ENCODE measurements around the gene CDHR1.
"Not testable (repeated sequence)": the region's sequence is repeated elsewhere in the genome, so short reads cannot be mapped to it uniquely, and the experiment has no call there.

Gene CDHR1

DNA sequence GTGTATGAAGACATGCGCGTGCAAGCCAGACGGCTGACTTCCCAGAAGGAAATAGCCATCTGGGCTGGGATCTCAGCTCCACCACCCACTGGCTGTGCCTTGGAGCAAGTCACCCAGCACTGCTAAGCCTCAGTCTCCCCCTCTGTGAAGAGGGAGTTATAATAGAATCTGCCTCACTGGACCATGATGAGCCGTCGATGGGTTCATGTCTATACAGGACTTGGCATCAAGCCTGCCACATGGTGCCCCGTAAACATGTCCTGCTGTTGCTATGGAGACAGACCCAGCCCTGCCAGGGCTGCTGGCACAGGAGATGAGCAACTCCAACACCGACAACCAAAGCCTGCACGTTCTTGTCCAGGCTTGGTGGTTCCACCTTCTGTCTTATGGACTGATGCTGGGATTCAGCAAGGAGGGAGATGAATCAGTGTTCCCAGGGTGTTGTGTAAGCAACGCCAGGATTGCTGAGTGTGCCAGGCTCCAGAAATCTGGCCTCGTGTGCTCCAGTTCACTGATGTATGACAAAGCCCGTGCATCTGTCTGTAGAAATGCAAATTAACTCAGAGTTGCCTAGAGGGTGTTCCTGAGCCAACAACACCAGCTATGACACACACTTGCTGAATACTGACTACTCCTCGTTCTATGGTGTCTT lies 15.2 kb upstream of the CDHR1 start:
- no peak overlapping the region for H3K4me3 ChIP-seq (replicated peaks in 1 of 2; ENCODE audit: low read depth in 2 of 2, low read length in 2 of 2)
- peak; percentile 21 to 48 for DNase-seq (ENCODE audit: low read depth in 2 of 2)
- TF ChIP-seq, protein P1, sequence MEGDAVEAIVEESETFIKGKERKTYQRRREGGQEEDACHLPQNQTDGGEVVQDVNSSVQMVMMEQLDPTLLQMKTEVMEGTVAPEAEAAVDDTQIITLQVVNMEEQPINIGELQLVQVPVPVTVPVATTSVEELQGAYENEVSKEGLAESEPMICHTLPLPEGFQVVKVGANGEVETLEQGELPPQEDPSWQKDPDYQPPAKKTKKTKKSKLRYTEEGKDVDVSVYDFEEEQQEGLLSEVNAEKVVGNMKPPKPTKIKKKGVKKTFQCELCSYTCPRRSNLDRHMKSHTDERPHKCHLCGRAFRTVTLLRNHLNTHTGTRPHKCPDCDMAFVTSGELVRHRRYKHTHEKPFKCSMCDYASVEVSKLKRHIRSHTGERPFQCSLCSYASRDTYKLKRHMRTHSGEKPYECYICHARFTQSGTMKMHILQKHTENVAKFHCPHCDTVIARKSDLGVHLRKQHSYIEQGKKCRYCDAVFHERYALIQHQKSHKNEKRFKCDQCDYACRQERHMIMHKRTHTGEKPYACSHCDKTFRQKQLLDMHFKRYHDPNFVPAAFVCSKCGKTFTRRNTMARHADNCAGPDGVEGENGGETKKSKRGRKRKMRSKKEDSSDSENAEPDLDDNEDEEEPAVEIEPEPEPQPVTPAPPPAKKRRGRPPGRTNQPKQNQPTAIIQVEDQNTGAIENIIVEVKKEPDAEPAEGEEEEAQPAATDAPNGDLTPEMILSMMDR (IDR thresholded peaks at IDR 0.05; ENCODE audit: low read depth, low read length), result no peak

GRCh38 chr10:84180386-84180785 lies 14.0 kb upstream of the CDHR1 start:
- not testable (repeated sequence) for DNase-seq (ENCODE audit: low read depth in 2 of 2)

GRCh38 chr10:84181631-84182030 lies 12.7 kb upstream of the CDHR1 start:
- H3K4me3 ChIP-seq (replicated peaks in 1 of 2; ENCODE audit: low read depth in 2 of 2, low read length in 2 of 2), result no peak overlapping the region
- no peak for DNase-seq (ENCODE audit: low read depth in 2 of 2)
- TF ChIP-seq, protein P1 (IDR thresholded peaks at IDR 0.05; ENCODE audit: low read depth, low read length), result no peak

More at GRCh38 chr10:84180386-84180785, 14.0 kb upstream of the CDHR1 start:
- H3K4me3 ChIP-seq (replicated peaks in 1 of 2; ENCODE audit: low read depth in 2 of 2, low read length in 2 of 2), result not testable (repeated sequence)

DNA sequence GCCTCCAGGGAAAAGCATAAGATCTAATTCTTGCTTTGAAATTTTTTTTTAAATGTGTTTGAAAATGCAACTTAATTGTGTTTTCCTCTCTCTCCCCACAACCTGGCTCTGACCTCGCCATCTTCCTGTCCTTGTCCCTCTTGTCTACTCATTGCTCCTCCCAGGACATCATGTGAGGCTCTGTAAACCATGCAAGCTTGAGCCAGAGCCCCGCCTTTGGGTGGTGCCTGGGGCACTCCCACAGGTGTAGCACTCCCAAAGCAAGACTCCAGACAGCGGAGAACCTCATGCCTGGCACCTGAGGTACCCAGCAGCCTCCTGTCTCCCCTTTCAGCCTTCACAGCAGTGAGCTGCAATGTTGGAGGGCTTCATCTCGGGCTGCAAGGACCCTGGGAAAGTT lies 9.8 kb upstream of the CDHR1 start:
- no peak overlapping the region for H3K4me3 ChIP-seq (replicated peaks in 1 of 2; ENCODE audit: low read depth in 2 of 2, low read length in 2 of 2)
- TF ChIP-seq, protein P1 (IDR thresholded peaks at IDR 0.05; ENCODE audit: low read depth, low read length), result no peak
- DNase-seq (ENCODE audit: low read depth in 2 of 2), result no peak

GRCh38 chr10:84185526-84186175 lies 8.7 kb upstream of the CDHR1 start:
- TF ChIP-seq, protein P1 (IDR thresholded peaks at IDR 0.05; ENCODE audit: low read depth, low read length), result no peak
- no peak for DNase-seq (ENCODE audit: low read depth in 2 of 2)
- no peak overlapping the region for H3K4me3 ChIP-seq (replicated peaks in 1 of 2; ENCODE audit: low read depth in 2 of 2, low read length in 2 of 2)

DNA sequence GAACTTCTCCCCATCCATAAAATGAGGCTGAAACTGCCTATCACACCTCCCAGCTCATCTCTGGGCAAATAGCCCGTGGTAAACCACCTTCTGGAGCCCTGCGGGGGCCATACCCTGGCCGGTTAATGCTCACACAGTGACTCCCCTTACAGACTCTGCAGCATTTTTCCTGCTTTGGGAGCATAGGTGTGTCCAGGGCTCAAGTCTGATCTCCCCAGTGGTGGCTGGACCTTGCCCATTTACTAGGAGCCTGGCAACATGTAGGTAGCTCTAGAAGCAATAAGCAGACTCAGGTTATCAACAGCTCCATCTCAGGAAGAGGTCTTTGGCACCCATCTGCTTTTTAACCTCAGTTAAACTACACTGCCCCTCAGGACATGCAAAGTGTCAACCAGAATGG lies 5.5 kb upstream of the CDHR1 start:
- DNase-seq (ENCODE audit: low read depth in 2 of 2), result no peak
- TF ChIP-seq, protein P1 (IDR thresholded peaks at IDR 0.05; ENCODE audit: low read depth, low read length), result no peak
- H3K4me3 ChIP-seq (replicated peaks in 1 of 2; ENCODE audit: low read depth in 2 of 2, low read length in 2 of 2), result no peak overlapping the region

DNA sequence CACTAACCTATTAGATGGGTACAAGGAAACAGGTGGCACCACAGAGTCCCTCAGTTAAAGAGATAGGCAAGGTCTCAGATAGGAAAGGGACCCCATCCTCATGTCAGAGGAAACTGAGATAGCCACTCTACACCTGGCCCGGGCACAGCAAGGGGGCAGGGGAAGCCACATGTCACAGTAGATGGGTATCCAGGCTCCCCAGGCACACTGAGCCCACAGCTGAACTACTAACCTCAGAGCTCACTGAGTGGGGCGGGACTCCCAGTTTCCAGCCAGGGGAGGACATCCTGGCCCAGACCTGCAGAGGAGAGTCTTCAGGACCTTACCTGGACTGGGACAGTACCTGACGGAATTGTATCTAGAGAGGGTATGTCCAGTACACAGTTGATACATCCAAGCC lies 3.7 kb upstream of the CDHR1 start:
- TF ChIP-seq, protein P1 (IDR thresholded peaks at IDR 0.05; ENCODE audit: low read depth, low read length), result no peak
- no peak for DNase-seq (ENCODE audit: low read depth in 2 of 2)
- no peak overlapping the region for H3K4me3 ChIP-seq (replicated peaks in 1 of 2; ENCODE audit: low read depth in 2 of 2, low read length in 2 of 2)
